SKM-1 treated with dmso at 0.1 percent for 144 hours (cell line): ENCODE measurements around the gene PAX2.

Experiments used
- DNase-seq: peaks from one replicate; lab custom pipeline; 2025; ENCODE audit not compliant: unreplicated experiment; lab: John Stamatoyannopoulos, UW

The PAX2 gene

GRCh38 chr10:100784126-100784525 lies 38.7 kb downstream of the PAX2 start:
- DNase-seq: no peak

DNA sequence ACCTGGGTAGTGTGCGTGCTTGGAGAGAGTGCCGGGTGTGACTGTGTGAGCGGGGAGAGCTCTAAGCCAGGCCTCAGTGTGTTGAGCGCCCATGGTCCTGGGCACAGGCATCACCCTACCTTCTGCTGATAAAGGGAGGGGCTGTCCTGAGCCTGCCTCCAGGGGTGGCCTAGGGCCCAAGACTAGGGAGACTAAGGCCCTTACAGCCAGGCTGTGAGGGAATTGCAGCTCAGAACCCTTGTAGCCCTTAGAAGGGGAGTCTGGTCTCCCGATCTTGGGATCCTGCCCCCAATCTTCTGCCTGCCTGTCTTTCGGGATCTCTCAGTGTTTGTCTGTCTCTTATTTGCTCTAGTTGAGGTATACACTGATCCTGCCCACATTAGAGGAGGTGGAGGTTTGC lies 41.2 kb downstream of the PAX2 start:
- no peak for DNase-seq

GRCh38 chr10:100788002-100788903 lies 42.9 kb downstream of the PAX2 start:
- DNase-seq: no peak

DNA sequence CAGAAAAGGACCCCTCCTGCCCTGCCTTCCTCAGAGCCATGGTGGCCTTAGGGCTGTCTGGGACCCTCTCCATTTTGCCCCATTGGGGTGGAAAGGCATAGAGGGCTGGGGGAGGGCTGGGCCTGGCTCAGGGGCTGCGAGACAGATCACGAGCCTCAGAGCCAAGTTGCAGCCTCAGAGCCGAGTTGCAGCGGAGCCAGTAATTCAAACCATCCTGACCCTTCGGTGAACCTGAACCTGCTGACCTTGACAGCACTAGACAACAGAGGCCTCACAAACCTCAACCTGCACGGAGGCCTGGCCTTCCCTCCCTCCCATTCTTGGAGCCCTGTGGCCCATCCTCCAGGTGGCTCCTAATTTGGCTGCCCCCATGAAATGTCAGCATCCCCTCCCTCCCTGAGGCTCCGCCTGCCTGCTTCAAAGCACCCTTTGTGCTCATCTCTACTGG lies 45.4 kb downstream of the PAX2 start:
- DNase-seq: no peak

DNA sequence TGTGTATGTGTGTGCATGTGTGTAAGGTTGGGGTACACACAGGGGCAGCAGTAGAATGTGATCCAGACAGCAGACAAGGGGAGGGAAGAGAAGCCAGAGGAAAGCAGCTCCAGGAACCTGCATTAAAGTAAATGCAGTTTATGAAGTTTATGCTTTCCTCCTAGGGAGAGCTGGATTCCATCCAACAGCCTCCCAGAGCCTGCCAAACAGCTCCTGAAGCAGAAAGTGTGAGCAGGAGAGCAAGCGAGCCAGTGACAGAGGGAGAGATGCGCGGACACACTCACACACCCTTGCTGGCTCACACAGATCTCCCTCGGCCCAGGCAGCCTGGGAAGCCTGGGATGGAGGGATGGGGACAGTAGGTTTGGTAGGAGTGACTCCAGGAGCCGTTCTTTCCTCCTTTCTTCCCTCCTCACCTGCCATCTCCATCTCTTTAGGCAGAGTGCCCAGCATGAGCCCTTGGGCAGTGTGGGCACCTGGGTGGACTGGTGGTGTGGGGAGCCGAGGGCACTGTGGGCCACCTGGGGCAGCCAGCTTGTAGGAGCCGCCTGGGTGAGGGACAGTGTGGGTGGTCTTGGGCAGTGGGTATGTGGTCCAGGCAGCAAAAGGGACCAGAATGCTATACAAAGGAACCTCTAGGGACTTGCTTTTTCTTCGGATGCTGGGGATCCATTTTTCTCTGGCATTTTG lies 46.1 kb downstream of the PAX2 start:
- DNase-seq: no peak

GRCh38 chr10:100792574-100792973 lies 47.2 kb downstream of the PAX2 start:
- DNase-seq: no peak

DNA sequence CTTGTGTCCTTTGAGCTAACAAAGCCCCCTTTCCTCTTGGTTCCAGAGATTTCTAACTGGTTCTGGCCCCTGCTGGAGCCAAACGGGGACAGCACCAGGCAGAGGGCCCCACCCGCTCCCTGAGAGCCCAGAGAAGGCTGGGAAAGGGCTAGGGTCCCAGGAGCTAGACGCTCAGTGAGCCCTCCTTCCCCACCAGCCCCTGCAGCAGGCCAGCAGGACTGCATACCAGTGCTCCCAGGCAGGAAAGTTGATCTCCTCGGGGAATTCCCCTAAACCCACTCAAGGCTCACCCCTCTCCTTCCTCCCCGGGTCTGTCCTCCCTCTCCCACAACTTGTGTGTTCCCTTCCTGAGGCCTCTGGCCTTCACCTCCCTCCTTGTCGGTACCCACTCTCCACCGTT lies 47.7 kb downstream of the PAX2 start:
- DNase-seq: no peak

- DNase-seq: no peak
Observed at GRCh38 chr10:100799881-100800280, 54.5 kb downstream of the PAX2 start.

DNA sequence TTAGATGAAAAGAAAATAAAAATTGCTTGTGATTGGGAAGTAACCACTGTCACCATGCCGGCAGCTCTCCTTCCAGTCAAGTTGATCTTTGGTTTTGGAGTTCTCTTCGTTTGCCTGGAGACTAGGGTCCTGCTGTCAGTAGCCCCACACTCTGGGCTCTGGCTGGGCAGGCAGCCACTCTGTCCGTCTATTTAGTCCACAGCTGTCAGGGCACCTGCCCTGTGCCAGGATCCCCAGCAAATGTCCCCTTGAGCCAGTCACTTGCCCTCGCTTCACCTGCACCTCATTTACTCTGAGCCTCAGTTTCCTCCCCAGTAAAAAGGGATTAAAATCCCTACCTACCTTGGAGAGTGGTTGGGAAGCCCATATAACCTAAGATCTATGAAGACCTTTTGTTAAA lies 55.5 kb downstream of the PAX2 start:
- no peak for DNase-seq

DNA sequence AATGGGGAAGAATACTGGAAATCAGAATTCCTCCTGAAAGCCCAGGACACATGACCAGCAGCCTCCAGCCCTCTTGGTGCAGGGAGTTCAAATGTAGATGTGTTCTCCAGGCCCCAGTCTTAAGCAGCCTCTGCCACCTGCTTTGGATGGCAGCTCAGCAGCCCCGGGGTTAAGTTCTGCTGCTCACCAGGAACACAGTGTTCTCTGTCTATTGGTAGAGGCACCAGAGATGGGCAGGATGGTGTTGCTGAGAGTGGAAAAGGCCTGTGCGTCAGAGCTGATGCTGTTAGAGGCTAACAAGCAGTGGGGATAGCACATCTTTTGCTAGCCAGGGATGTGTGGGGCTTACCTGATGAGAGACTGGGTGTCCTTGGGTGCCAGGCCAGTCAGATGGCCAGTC lies 56.8 kb downstream of the PAX2 start:
- DNase-seq: no peak

DNA sequence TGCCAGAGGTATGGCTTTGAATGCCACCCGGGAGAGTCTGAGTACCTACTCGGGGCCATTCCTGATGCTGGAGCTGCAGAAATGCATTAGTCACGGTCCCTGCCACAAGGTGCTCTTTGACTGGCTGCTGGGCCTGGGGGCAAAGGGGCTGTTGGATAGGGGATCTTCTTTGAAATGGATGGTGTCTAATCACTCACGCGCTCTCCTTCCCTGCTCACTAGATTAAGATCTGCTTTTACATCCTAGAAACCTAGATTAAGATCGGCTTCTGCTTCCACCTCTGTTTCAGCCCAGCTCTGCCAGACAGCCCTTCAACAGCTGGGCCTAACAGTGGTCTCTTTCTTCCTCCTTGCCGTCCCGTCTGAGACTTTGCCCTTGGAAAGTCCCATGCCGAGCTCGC lies 57.2 kb downstream of the PAX2 start:
- no peak for DNase-seq

- no peak for DNase-seq
Observed at GRCh38 chr10:100803492-100803891, 58.1 kb downstream of the PAX2 start.

GRCh38 chr10:100803908-100804307 lies 58.5 kb downstream of the PAX2 start:
- DNase-seq: no peak

- no peak for DNase-seq
Observed at GRCh38 chr10:100805543-100806355, 60.4 kb downstream of the PAX2 start.

DNA sequence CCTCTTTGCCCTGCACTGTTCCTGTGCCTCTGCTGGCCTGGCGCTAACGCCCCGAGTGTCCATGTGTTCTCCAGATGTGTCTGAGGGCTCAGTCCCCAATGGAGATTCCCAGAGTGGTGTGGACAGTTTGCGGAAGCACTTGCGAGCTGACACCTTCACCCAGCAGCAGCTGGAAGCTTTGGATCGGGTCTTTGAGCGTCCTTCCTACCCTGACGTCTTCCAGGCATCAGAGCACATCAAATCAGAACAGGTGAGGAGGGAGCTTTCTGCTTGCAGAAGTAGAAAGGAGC lies 60.9 kb downstream of the PAX2 start:
- DNase-seq: no peak

- no peak for DNase-seq
Observed at GRCh38 chr10:100807241-100807951, 62.0 kb downstream of the PAX2 start.

GRCh38 chr10:100808876-100809275 lies 63.5 kb downstream of the PAX2 start:
- no peak for DNase-seq

- no peak for DNase-seq
Observed at GRCh38 chr10:100810091-100810834, 64.9 kb downstream of the PAX2 start.

GRCh38 chr10:100810835-100811116 lies 65.4 kb downstream of the PAX2 start:
- no peak for DNase-seq

DNA sequence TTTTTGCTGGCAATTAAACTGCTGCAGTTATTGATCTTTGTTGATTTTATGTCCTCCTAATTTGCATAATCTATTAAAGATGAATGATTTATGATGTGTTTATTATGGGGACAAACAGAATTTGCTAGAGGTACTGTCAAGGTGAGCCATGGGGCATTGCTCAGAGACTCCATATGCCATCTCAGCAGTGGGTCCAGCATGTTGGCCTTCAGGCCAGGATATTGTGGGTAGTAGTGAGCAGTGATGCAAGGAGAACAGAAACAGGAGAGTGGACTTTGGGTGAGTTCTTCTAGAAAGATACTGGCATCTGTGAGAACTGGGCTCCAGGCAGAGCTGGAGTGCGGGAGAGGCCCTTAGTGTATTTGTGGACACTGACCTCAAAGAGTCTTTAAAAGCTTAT lies 65.9 kb downstream of the PAX2 start:
- no peak for DNase-seq
